Left cardiac atrium (tissue), 4 donors: Measurements from ENCODE around the gene CORO2A. TPM values are rescaled to one million over a fixed set of nuclear protein-coding genes. Genes with fewer than 3 reads are reported as not detected.

Experiments used
- ATAC-seq, 2 donors: fragments of 200-7000 bp; cut with Tn5 transposase; one replicate each; pipeline ENCODE4 v1.9.1; 2020; ENCODE audit warnings: mild to moderate bottlenecking in 2 of 2, moderate library complexity in 2 of 2
- DNase-seq: peaks from one replicate; pipeline ENCODE4 v3.0.0-alpha.2; 2020
- intact Hi-C, 2 donors: fragments of 100-400 bp; cut with DNase I; formaldehyde crosslinking; loops; one replicate each; pipeline versions ENCODE4 v1.14.1 to v1.15.1; 2022 to 2023
- total RNA-seq, 2 donors: library from RNA; stranded (reverse); fragmentation: NEBNext Ultra II Directional; extraction: Animal tissue kit (Norgen Biotek cat#: 25700); gene quantifications; one replicate each; pipeline ENCODE4 v1.2.1, GENCODE V29; 2021
- donor health status: DM: no; HTN: yes; CAD: no.
- donor health status: DM: no; HTN: yes; CAD: no; lungs with severe emphysema.
- donor health status: DM: yes; HTN: yes; CAD: no.
- donor health status: Dilated cardiomyopathy.

CORO2A gene
- total RNA-seq, 2 donors from 2014 or later = 0.60 to 1.4 TPM

GRCh38 chr9:98222885-98223691, 30.7 kb upstream of the CORO2A start:
- intact Hi-C loops = no loop called here
- DNase-seq (no peak), ATAC-seq (peak; percentile 51 to 56)

- ATAC-seq (no peak), DNase-seq (no peak)
- intact Hi-C loops = no loop called here
These were observed 28.5 kb upstream of the CORO2A start for GRCh38 chr9:98220911-98221310.

- intact Hi-C loops = no loop called here
- ATAC-seq = no peak
- no peak for DNase-seq
These were observed 27.4 kb upstream of the CORO2A start for GRCh38 chr9:98219794-98220370.

- ATAC-seq (no peak), DNase-seq (no peak)
- intact Hi-C loops = no loop called here
These were observed 26.9 kb upstream of the CORO2A start for GRCh38 chr9:98219364-98219716.

- DNase-seq = no peak
- no peak for ATAC-seq
- intact Hi-C loops = no loop called here
These were observed 26.3 kb upstream of the CORO2A start for GRCh38 chr9:98218562-98219363.

GRCh38 chr9:98217255-98217654, 24.8 kb upstream of the CORO2A start:
- DNase-seq (no peak), ATAC-seq (no peak)
- intact Hi-C loops = no loop called here

GRCh38 chr9:98216391-98216790, 24.0 kb upstream of the CORO2A start:
- no peak for DNase-seq
- intact Hi-C loops = no loop called here
- no peak for ATAC-seq

GRCh38 chr9:98215821-98216220, 23.4 kb upstream of the CORO2A start:
- DNase-seq (no peak), ATAC-seq (peak in 1 of 2 donors; percentile 47)
- intact Hi-C loops = no loop called here

GRCh38 chr9:98215271-98215670, 22.8 kb upstream of the CORO2A start:
- intact Hi-C loops = no loop called here
- ATAC-seq = no peak
- DNase-seq = no peak

GRCh38 chr9:98214811-98215210, 22.4 kb upstream of the CORO2A start:
- DNase-seq = no peak
- ATAC-seq = peak in 1 of 2 donors; percentile 30
- intact Hi-C loops = no loop called here

- DNase-seq (no peak), ATAC-seq (no peak)
- intact Hi-C loops = no loop called here
These were observed 18.8 kb upstream of the CORO2A start for GRCh38 chr9:98211260-98211659.

GRCh38 chr9:98210435-98210834, 18.0 kb upstream of the CORO2A start:
- ATAC-seq = no peak

GRCh38 chr9:98209530-98209929, 17.1 kb upstream of the CORO2A start:
- ATAC-seq (no peak), DNase-seq (no peak)
- intact Hi-C loops = loop anchor here in 1 of 2 donors (10.0 kb wide), 2 partner anchors 135 to 285 kb away; partner anchors contain the start of gene TRMO

More at GRCh38 chr9:98210435-98210834, 18.0 kb upstream of the CORO2A start:
- intact Hi-C loops = no loop called here
- DNase-seq = no peak

- intact Hi-C loops = loop anchor here in 1 of 2 donors (10.0 kb wide), 2 partner anchors 134 to 284 kb away; partner anchors contain the start of gene TRMO
- no peak for ATAC-seq
- DNase-seq = no peak
These were observed 16.2 kb upstream of the CORO2A start for GRCh38 chr9:98208635-98209034.

GRCh38 chr9:98207606-98208005, 15.2 kb upstream of the CORO2A start:
- no peak for DNase-seq
- intact Hi-C loops = loop anchor here in 1 of 2 donors (10.0 kb wide), 2 partner anchors 133 to 283 kb away; partner anchors contain the start of gene TRMO

GRCh38 chr9:98206754-98207153, 14.3 kb upstream of the CORO2A start:
- intact Hi-C loops = loop anchor here in 1 of 2 donors (10.0 kb wide), 2 partner anchors 132 to 282 kb away; partner anchors contain the start of gene TRMO
- DNase-seq = no peak
- no peak for ATAC-seq

More at GRCh38 chr9:98207606-98208005, 15.2 kb upstream of the CORO2A start:
- no peak for ATAC-seq

GRCh38 chr9:98204692-98205091, 12.3 kb upstream of the CORO2A start:
- intact Hi-C loops = loop anchor here in 1 of 2 donors (2.0 to 10.0 kb wide), 3 partner anchors 58 to 280 kb away; partner anchors contain the start of gene TRMO
- no peak for ATAC-seq

GRCh38 chr9:98203153-98203552, 10.7 kb upstream of the CORO2A start:
- intact Hi-C loops = loop anchor here in 1 of 2 donors (10.0 kb wide), 2 partner anchors 128 to 278 kb away; partner anchors contain the start of gene TRMO
- DNase-seq = no peak
- no peak for ATAC-seq

More at GRCh38 chr9:98204692-98205091, 12.3 kb upstream of the CORO2A start:
- DNase-seq = no peak

GRCh38 chr9:98202252-98202651, 9.8 kb upstream of the CORO2A start:
- intact Hi-C loops = loop anchor here in 1 of 2 donors (10.0 kb wide), 2 partner anchors 127 to 277 kb away; partner anchors contain the start of gene TRMO
- DNase-seq = no peak
- no peak for ATAC-seq
